Vagina (tissue), 2 donors: ENCODE measurements around the gene SUPT6H. TPM values are rescaled to one million over a fixed set of nuclear protein-coding genes. Genes with fewer than 3 reads are reported as not detected.

Experiments
- DNase-seq, 2 donors: peaks; one replicate each; pipeline ENCODE4 v3.0.0-alpha.2; 2017; ENCODE audit errors: extremely low spot score in 2 of 2
- H3K27ac ChIP-seq: fragments of 200-600 bp; sonication (generic); one replicate; pipeline ENCODE4 v1.5.1; 2019
- H3K27me3 ChIP-seq: fragments of 200-600 bp; sonication (generic); one replicate; pipeline ENCODE4 v1.5.1; 2019
- H3K36me3 ChIP-seq, 2 donors: fragments of 200-600 bp; sonication (generic); one replicate each; pipeline ENCODE4 v1.5.1; 2017 to 2019
- H3K4me1 ChIP-seq: fragments of 200-600 bp; sonication (generic); one replicate; pipeline ENCODE4 v1.5.1; 2019
- H3K4me3 ChIP-seq, 2 donors: fragments of 200-600 bp; sonication (generic); 1 replicate in 1 of 2; 2 replicates in 1 of 2; pipeline ENCODE4 v1.5.1; 2016 to 2019
- H3K9me3 ChIP-seq: fragments of 200-600 bp; sonication (generic); one replicate; pipeline ENCODE4 v1.5.1; 2019
- CTCF ChIP-seq, 3 experiments: fragments of 450-650 bp in 2 of 3; fragments of 200-600 bp in 1 of 3; sonication (generic) in 1 of 3; IDR thresholded peaks; one replicate each; pipeline ENCODE4 v1.5.1; 2017 to 2019; ENCODE audit warnings: antibody characterized with exemption in 3 of 3, mild to moderate bottlenecking in 2 of 3, moderate library complexity in 2 of 3
- POLR2A ChIP-seq, 2 donors: fragments of 450-650 bp; IDR thresholded peaks; one replicate each; pipeline ENCODE4 v1.6.1; 2017; ENCODE audit warnings: antibody characterized with exemption in 2 of 2, mild to moderate bottlenecking in 2 of 2, moderate library complexity in 2 of 2
- POLR2AphosphoS5 ChIP-seq, 2 donors: sonication (generic); formaldehyde crosslinking; IDR thresholded peaks; one replicate each; pipeline ENCODE4 v1.9.0; 2017; ENCODE audit warnings: antibody characterized with exemption in 2 of 2, mild to moderate bottlenecking in 2 of 2, low read depth in 1 of 2; ENCODE audit not compliant: insufficient read depth in 1 of 2
- intact Hi-C: fragments of 100-400 bp; cut with DNase I; formaldehyde crosslinking; loops from one replicate; pipeline ENCODE4 v1.15.1; 2023
- total RNA-seq: library from RNA; depleted of rRNA; stranded (reverse); fragments of >200 nt; gene quantifications from one replicate; pipeline ENCODE4 v1.2.3, GENCODE V29; 2016

SUPT6H gene
- total RNA-seq, 1 donor from 2014 or later, result 89.6 TPM

DNA sequence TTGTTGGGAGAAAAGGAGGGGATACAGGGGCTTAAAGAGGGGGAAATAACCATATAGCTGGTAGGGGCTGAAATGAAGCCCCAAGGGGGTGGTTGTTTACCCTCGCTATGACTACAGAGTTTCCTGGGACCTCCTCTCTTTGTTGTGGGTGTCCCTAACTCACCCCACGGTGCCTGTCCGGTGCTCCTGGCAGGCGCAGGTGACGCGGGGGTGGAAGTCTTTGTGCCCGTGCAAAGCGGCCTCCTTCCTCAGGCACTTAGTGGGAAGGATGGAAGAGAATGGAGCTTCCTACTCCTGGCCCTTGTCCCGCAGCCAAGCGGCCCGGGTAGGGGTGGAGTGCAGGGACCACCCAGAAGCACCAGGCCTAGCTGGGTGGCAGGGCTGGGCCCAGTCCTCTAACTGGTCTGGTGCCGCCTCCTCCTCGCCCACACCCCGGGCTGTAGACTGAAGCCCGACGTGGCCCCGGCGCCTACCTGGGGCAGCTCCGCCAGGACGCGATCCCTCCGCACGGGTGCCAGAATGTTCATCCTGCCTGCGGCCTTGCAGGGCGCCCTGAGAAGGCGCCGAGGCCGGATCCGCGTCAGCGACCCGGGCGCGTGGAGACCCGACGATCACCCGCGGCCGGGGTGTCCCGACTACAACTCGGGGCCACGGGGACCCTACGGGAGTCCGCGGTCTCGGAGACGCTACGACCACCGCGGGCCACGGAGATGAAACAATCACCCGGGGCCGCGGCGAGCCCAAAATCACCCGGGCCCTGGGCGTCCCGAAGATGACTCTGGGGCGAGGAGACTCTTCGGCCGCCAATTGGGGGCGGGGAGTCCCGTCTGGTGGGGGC, 55.0 kb downstream of the SUPT6H start:
- no peak for DNase-seq
- Histone ChIP-seq H3K9me3 (no peaks in the 10 kb centered on the region), H3K4me1 (peaks cover 62% of the 10 kb centered on the region)

GRCh38 chr17:28717578-28718332, 55.8 kb downstream of the SUPT6H start, which contains the start of gene RAB34:
Gene RAB34, minus strand, starts transcription at chr17:28717868. Its CDS starts 602 bp downstream, at chr17:28717266.
- intact Hi-C loops, result no loop called here
- no peaks in the 10 kb centered on the region for H3K27me3 ChIP-seq
- TF ChIP-seq CTCF (IDR thresholded peaks at IDR 0.05) (no peak), POLR2AphosphoS5 (IDR thresholded peaks at IDR 0.05; ENCODE audit: insufficient read depth in 1 of 2, low read depth in 1 of 2) (peak in 1 of 2 donors; percentile 89), POLR2A (IDR thresholded peaks at IDR 0.05) (peak in 1 of 2 donors; percentile 61)
- H3K36me3 ChIP-seq, result peaks cover 0 to 25% of the 10 kb centered on the region in 2 donors
- H3K4me3 ChIP-seq, result peak within 1 kb of the TSS; percentile 75 to 91
- peaks cover 62% of the 10 kb centered on the region for H3K4me1 ChIP-seq
- peak within 1 kb of the TSS; percentile 93 for H3K27ac ChIP-seq
- no peak for DNase-seq
- no peaks in the 10 kb centered on the region for H3K9me3 ChIP-seq

More for the DNA sequence above, 55.0 kb downstream of the SUPT6H start:
- peak in 1 of 2 donors; percentile 35 for TF ChIP-seq POLR2AphosphoS5 (IDR thresholded peaks at IDR 0.05; ENCODE audit: insufficient read depth in 1 of 2, low read depth in 1 of 2)
- TF ChIP-seq POLR2A (IDR thresholded peaks at IDR 0.05), result no peak
- Histone ChIP-seq H3K4me3 (peak overlapping the region; percentile 75 to 91), H3K36me3 (peaks cover 0 to 18% of the 10 kb centered on the region in 2 donors), H3K27me3 (no peaks in the 10 kb centered on the region), H3K27ac (peak overlapping the region; percentile 93)
- intact Hi-C loops, result no loop called here

GRCh38 chr17:28718333-28719020, 56.5 kb downstream of the SUPT6H start:
- H3K27ac ChIP-seq, result peak overlapping the region; percentile 93
- DNase-seq, result no peak
- H3K9me3 ChIP-seq, result no peaks in the 10 kb centered on the region
- intact Hi-C loops, result no loop called here
- TF ChIP-seq CTCF (IDR thresholded peaks at IDR 0.05), result no peak
- TF ChIP-seq POLR2A (IDR thresholded peaks at IDR 0.05), result no peak
- TF ChIP-seq POLR2AphosphoS5 (IDR thresholded peaks at IDR 0.05; ENCODE audit: insufficient read depth in 1 of 2, low read depth in 1 of 2), result no peak
- H3K27me3 ChIP-seq, result no peaks in the 10 kb centered on the region
- peaks cover 66% of the 10 kb centered on the region for H3K4me1 ChIP-seq
- peaks cover 0 to 33% of the 10 kb centered on the region in 2 donors for H3K36me3 ChIP-seq
- peak overlapping the region; percentile 75 to 91 for H3K4me3 ChIP-seq

- peak overlapping the region; percentile 91 to 98 for H3K4me3 ChIP-seq
- peaks cover 70% of the 10 kb centered on the region for H3K4me1 ChIP-seq
- peak overlapping the region; percentile 93 for H3K27ac ChIP-seq
- no peak for TF ChIP-seq CTCF (IDR thresholded peaks at IDR 0.05)
- TF ChIP-seq POLR2A (IDR thresholded peaks at IDR 0.05), result no peak
- no peak for TF ChIP-seq POLR2AphosphoS5 (IDR thresholded peaks at IDR 0.05; ENCODE audit: insufficient read depth in 1 of 2, low read depth in 1 of 2)
- intact Hi-C loops, result no loop called here
- no peak for DNase-seq
- H3K36me3 ChIP-seq, result peaks cover 0 to 35% of the 10 kb centered on the region in 2 donors
- H3K9me3 ChIP-seq, result no peaks in the 10 kb centered on the region
- no peaks in the 10 kb centered on the region for H3K27me3 ChIP-seq
Measured at GRCh38 chr17:28719021-28719433, 57.0 kb downstream of the SUPT6H start.
